ENCODE data around the gene PDIK1L.

The PDIK1L gene

GRCh38 chr1:26168410-26169197 is 57.0 kb downstream of the PDIK1L start, which contains the start of gene C1orf232:
TSS of gene C1orf232 (minus strand) at chr1:26168963. CDS start at chr1:26168499, 464 bp downstream.
- no peak for TF ChIP-seq FOXP2 (optimal IDR thresholded peaks at IDR 0.05; ENCODE audit: borderline replicate concordance, extremely low read depth, extremely low read length, insufficient read depth)
- TF ChIP-seq POLR2AphosphoS5 (IDR thresholded peaks at IDR 0.05; ENCODE audit: low read depth, low read length), result no peak
- TF ChIP-seq TAF1 (IDR thresholded peaks at IDR 0.05; ENCODE audit: borderline replicate concordance, insufficient read depth, low read length), result no peak
- TF ChIP-seq REST (IDR thresholded peaks at IDR 0.05; ENCODE audit: insufficient read depth in 1 of 2, low read depth in 2 of 2, low read length in 2 of 2), result no peak
- TF ChIP-seq SIN3A (IDR thresholded peaks at IDR 0.05; ENCODE audit: borderline replicate concordance, insufficient read depth, low read length), result no peak

- TF ChIP-seq FOXP2 (optimal IDR thresholded peaks at IDR 0.05; ENCODE audit: borderline replicate concordance, extremely low read depth, extremely low read length, insufficient read depth), result no peak
- no peak for TF ChIP-seq POLR2AphosphoS5 (IDR thresholded peaks at IDR 0.05; ENCODE audit: low read depth, low read length)
- TF ChIP-seq SIN3A (IDR thresholded peaks at IDR 0.05; ENCODE audit: borderline replicate concordance, insufficient read depth, low read length), result no peak
- no peak for TF ChIP-seq REST (IDR thresholded peaks at IDR 0.05; ENCODE audit: insufficient read depth in 1 of 2, low read depth in 2 of 2, low read length in 2 of 2)
- TF ChIP-seq TAF1 (IDR thresholded peaks at IDR 0.05; ENCODE audit: borderline replicate concordance, insufficient read depth, low read length), result no peak
These were observed 57.6 kb downstream of the PDIK1L start for GRCh38 chr1:26169198-26169554.

GRCh38 chr1:26169669-26170471 is 58.2 kb downstream of the PDIK1L start, which contains the start of gene ZNF593:
TSS of gene ZNF593 (plus strand) at chr1:26169908. CDS start at chr1:26169984, 76 bp downstream.
- TF ChIP-seq POLR2AphosphoS5 (IDR thresholded peaks at IDR 0.05; ENCODE audit: low read depth, low read length) (peak; percentile 84), REST (IDR thresholded peaks at IDR 0.05; ENCODE audit: insufficient read depth in 1 of 2, low read depth in 2 of 2, low read length in 2 of 2) (0 out of 4 replicates have a peak, but pooled peaks of 1 of the 2 experiments have one; percentile 31), SIN3A (IDR thresholded peaks at IDR 0.05; ENCODE audit: borderline replicate concordance, insufficient read depth, low read length) (peak; percentile 82; the same call in 1 of the 2 replicates), FOXP2 (optimal IDR thresholded peaks at IDR 0.05; ENCODE audit: borderline replicate concordance, extremely low read depth, extremely low read length, insufficient read depth) (peak; percentile 97), TAF1 (IDR thresholded peaks at IDR 0.05; ENCODE audit: borderline replicate concordance, insufficient read depth, low read length) (peak; percentile 77; the same call in 1 of the 2 replicates)

- TF ChIP-seq POLR2AphosphoS5 (IDR thresholded peaks at IDR 0.05; ENCODE audit: low read depth, low read length) (no peak), REST (IDR thresholded peaks at IDR 0.05; ENCODE audit: insufficient read depth in 1 of 2, low read depth in 2 of 2, low read length in 2 of 2) (no peak), SIN3A (IDR thresholded peaks at IDR 0.05; ENCODE audit: borderline replicate concordance, insufficient read depth, low read length) (no peak), TAF1 (IDR thresholded peaks at IDR 0.05; ENCODE audit: borderline replicate concordance, insufficient read depth, low read length) (no peak), FOXP2 (optimal IDR thresholded peaks at IDR 0.05; ENCODE audit: borderline replicate concordance, extremely low read depth, extremely low read length, insufficient read depth) (no peak)
These were observed 58.8 kb downstream of the PDIK1L start for GRCh38 chr1:26170472-26170821.
